Measurements from ENCODE around the gene NAXD.

DNA sequence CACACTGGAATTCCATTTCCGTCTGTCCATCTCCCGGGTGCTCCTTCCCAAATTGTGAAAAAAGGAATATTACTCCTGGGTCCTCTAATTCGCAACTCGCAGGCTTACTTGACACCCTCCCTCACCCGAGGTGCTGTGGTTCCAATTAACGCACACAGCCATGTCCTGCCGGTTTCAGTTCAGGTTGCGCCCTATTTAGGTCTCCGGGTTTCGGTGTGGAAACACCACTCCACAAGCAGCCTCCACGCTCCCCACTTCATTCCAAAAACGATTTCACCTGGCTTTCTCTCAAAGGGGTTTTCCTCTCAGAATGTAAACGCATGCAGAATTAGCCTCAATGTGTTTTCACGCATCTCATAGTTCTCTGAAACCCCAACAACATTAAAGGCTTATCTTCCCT is 37.9 kb downstream of the NAXD start:
- TF ChIP-seq, protein P1, sequence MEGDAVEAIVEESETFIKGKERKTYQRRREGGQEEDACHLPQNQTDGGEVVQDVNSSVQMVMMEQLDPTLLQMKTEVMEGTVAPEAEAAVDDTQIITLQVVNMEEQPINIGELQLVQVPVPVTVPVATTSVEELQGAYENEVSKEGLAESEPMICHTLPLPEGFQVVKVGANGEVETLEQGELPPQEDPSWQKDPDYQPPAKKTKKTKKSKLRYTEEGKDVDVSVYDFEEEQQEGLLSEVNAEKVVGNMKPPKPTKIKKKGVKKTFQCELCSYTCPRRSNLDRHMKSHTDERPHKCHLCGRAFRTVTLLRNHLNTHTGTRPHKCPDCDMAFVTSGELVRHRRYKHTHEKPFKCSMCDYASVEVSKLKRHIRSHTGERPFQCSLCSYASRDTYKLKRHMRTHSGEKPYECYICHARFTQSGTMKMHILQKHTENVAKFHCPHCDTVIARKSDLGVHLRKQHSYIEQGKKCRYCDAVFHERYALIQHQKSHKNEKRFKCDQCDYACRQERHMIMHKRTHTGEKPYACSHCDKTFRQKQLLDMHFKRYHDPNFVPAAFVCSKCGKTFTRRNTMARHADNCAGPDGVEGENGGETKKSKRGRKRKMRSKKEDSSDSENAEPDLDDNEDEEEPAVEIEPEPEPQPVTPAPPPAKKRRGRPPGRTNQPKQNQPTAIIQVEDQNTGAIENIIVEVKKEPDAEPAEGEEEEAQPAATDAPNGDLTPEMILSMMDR (IDR thresholded peaks at IDR 0.05; ENCODE audit: insufficient read depth, low read length, poor library complexity, severe bottlenecking): no peak
- TF ChIP-seq EZH2phosphoT487 (conservative IDR thresholded peaks at IDR 0.05; ENCODE audit: low read length): no peak

Measured in SU-DHL-6 (cell line).